ENCODE data around the gene AHCTF1. TPM values are rescaled to one million over a fixed set of nuclear protein-coding genes. Genes with fewer than 3 reads are reported as not detected.

The AHCTF1 gene
- total RNA-seq, 1 experiment from 2014 or later = 42.3 TPM

GRCh38 chr1:246946366-246946765, 14.6 kb upstream of the AHCTF1 start:
- ChIA-PET CTCF (no interaction called here), POLR2A (no interaction called here)
- Mint-ChIP-seq H3K9me3 (ENCODE audit: unreplicated experiment) (no peaks in the 10 kb centered on the region), H3K27me3 (ENCODE audit: insufficient read depth, unreplicated experiment) (no peaks in the 10 kb centered on the region), H3K36me3 (ENCODE audit: insufficient read depth, unreplicated experiment) (peaks cover 6% of the 10 kb centered on the region), H3K4me1 (ENCODE audit: low read depth, unreplicated experiment) (no peaks in the 10 kb centered on the region), H3K4me3 (ENCODE audit: unreplicated experiment) (no peak overlapping the region), H3K27ac (ENCODE audit: unreplicated experiment) (no peak overlapping the region)
- no peak for TF ChIP-seq CTCF (IDR thresholded peaks at IDR 0.05; ENCODE audit: insufficient read depth in 1 of 2, low read depth in 1 of 2, low read length in 1 of 2, severe bottlenecking in 1 of 2, unreplicated experiment in 1 of 2)
- Histone ChIP-seq H3K27me3 (replicated peaks; ENCODE audit: control insufficient read depth, insufficient read depth, low read length) (no peaks in the 10 kb centered on the region), H3K4me3 (ENCODE audit: low read depth, low read length) (no peak overlapping the region), H3K36me3 (ENCODE audit: control insufficient read depth, insufficient read depth, low read length) (no peaks in the 10 kb centered on the region; the same call in 1 of the 2 replicates), H3K4me1 (no peaks in the 10 kb centered on the region), H3K9me3 (no peaks in the 10 kb centered on the region)
- no TSS peak for BruUV-seq (replicated peaks)
- intact Hi-C loops (cut with micrococcal nuclease; ENCODE audit: unreplicated experiment) = no loop called here
- no peak for DNase-seq

GRCh38 chr1:246934765-246935164, 3.0 kb upstream of the AHCTF1 start:
- no peaks in the 10 kb centered on the region for H3K27me3 Mint-ChIP-seq (ENCODE audit: insufficient read depth, unreplicated experiment)
- Histone ChIP-seq H3K27me3 (replicated peaks; ENCODE audit: control insufficient read depth, insufficient read depth, low read length) (no peaks in the 10 kb centered on the region), H3K36me3 (ENCODE audit: control insufficient read depth, insufficient read depth, low read length) (no peaks in the 10 kb centered on the region), H3K4me1 (no peaks in the 10 kb centered on the region), H3K4me3 (ENCODE audit: low read depth, low read length) (no peak overlapping the region), H3K9me3 (no peaks in the 10 kb centered on the region)
- no peak for TF ChIP-seq CTCF (IDR thresholded peaks at IDR 0.05; ENCODE audit: insufficient read depth in 1 of 2, low read depth in 1 of 2, low read length in 1 of 2, severe bottlenecking in 1 of 2, unreplicated experiment in 1 of 2)
- CTCF ChIA-PET = no interaction called here
- no peak overlapping the region for H3K4me3 Mint-ChIP-seq (ENCODE audit: unreplicated experiment)
- POLR2A ChIA-PET = no interaction called here
- intact Hi-C loops (cut with micrococcal nuclease; ENCODE audit: unreplicated experiment) = no loop called here
- H3K36me3 Mint-ChIP-seq (ENCODE audit: insufficient read depth, unreplicated experiment) = peaks cover 23% of the 10 kb centered on the region
- H3K4me1 Mint-ChIP-seq (ENCODE audit: low read depth, unreplicated experiment) = no peaks in the 10 kb centered on the region
- BruUV-seq (replicated peaks) = no TSS peak
- DNase-seq = no peak
- H3K9me3 Mint-ChIP-seq (ENCODE audit: unreplicated experiment) = no peaks in the 10 kb centered on the region
- no peak overlapping the region for H3K27ac Mint-ChIP-seq (ENCODE audit: unreplicated experiment)

DNA sequence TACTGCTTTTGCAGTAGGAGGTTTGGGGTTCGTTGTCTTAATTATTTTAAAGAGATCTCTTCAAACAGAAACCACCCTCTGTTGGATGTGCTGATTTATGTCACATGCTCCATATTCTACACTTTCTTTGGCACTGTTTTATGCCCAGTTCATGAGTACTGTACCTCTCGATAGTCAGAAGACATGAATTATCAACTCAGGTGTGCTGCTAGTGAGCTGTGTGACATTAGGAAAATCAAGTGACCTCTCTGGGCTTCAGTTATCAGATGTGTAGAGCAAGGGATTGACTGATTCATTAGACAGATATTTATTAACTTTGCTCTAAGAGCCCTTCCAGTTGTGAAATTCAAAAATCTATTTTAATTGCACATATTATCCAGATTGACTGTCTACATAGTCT, 2.1 kb upstream of the AHCTF1 start:
- intact Hi-C loops (cut with micrococcal nuclease; ENCODE audit: unreplicated experiment) = no loop called here
- Mint-ChIP-seq H3K4me3 (ENCODE audit: unreplicated experiment) (peak overlapping the region; percentile 14), H3K36me3 (ENCODE audit: insufficient read depth, unreplicated experiment) (peaks cover 30% of the 10 kb centered on the region), H3K27me3 (ENCODE audit: insufficient read depth, unreplicated experiment) (no peaks in the 10 kb centered on the region), H3K4me1 (ENCODE audit: low read depth, unreplicated experiment) (peaks cover 2% of the 10 kb centered on the region), H3K27ac (ENCODE audit: unreplicated experiment) (no peak overlapping the region), H3K9me3 (ENCODE audit: unreplicated experiment) (no peaks in the 10 kb centered on the region)
- CTCF ChIA-PET = no interaction called here
- no peaks in the 10 kb centered on the region for H3K27me3 ChIP-seq (replicated peaks; ENCODE audit: control insufficient read depth, insufficient read depth, low read length)
- peaks cover 1% of the 10 kb centered on the region; the same call in 1 of the 2 replicates for H3K36me3 ChIP-seq (ENCODE audit: control insufficient read depth, insufficient read depth, low read length)
- peaks cover 3% of the 10 kb centered on the region for H3K4me1 ChIP-seq
- DNase-seq = no peak
- no peak overlapping the region for H3K4me3 ChIP-seq (ENCODE audit: low read depth, low read length)
- no peaks in the 10 kb centered on the region for H3K9me3 ChIP-seq
- POLR2A ChIA-PET = no interaction called here
- BruUV-seq (replicated peaks) = no TSS peak
- no peak for TF ChIP-seq CTCF (IDR thresholded peaks at IDR 0.05; ENCODE audit: insufficient read depth in 1 of 2, low read depth in 1 of 2, low read length in 1 of 2, severe bottlenecking in 1 of 2, unreplicated experiment in 1 of 2)

All from Caco-2 (cell line).